Measurements from ENCODE around the gene THBS3. TPM values are rescaled to one million over a fixed set of nuclear protein-coding genes. Genes with fewer than 3 reads are reported as not detected.

The THBS3 gene
- total RNA-seq, 1 donor from 2014 or later = 15.3 TPM

GRCh38 chr1:155198547-155198906 is 9.2 kb downstream of the THBS3 start:
- Mint-ChIP-seq H3K4me1 (peaks cover 13% of the 10 kb centered on the region), H3K27ac (no peak overlapping the region), H3K27me3 (no peaks in the 10 kb centered on the region), H3K4me3 (no peak overlapping the region), H3K9me3 (no peaks in the 10 kb centered on the region), H3K36me3 (ENCODE audit: low read depth) (no peaks in the 10 kb centered on the region)
- no peak for DNase-seq
- intact Hi-C loops (cut with micrococcal nuclease) = no loop called here
- CTCF ChIA-PET = no interaction called here
- no peak for ATAC-seq (ENCODE audit: low read depth)
- POLR2A ChIA-PET = no interaction called here
- no peak for TF ChIP-seq CTCF (IDR thresholded peaks at IDR 0.05)

- no peak for TF ChIP-seq CTCF (IDR thresholded peaks at IDR 0.05)
- no peaks in the 10 kb centered on the region for H3K27me3 Mint-ChIP-seq
- CTCF ChIA-PET = no interaction called here
- no peaks in the 10 kb centered on the region for H3K9me3 Mint-ChIP-seq
- H3K4me3 Mint-ChIP-seq = no peak overlapping the region
- H3K27ac Mint-ChIP-seq = peak overlapping the region; percentile 14
- H3K4me1 Mint-ChIP-seq = peaks cover 18% of the 10 kb centered on the region
- POLR2A ChIA-PET = no interaction called here
- DNase-seq = no peak
- H3K36me3 Mint-ChIP-seq (ENCODE audit: low read depth) = no peaks in the 10 kb centered on the region
- ATAC-seq (ENCODE audit: low read depth) = no peak
- intact Hi-C loops (cut with micrococcal nuclease) = no loop called here
Measured at GRCh38 chr1:155197901-155198546, 9.7 kb downstream of the THBS3 start.

- DNase-seq = no peak
- Mint-ChIP-seq H3K9me3 (no peaks in the 10 kb centered on the region), H3K27me3 (no peaks in the 10 kb centered on the region), H3K27ac (no peak overlapping the region), H3K4me3 (no peak overlapping the region), H3K36me3 (ENCODE audit: low read depth) (no peaks in the 10 kb centered on the region), H3K4me1 (peaks cover 26% of the 10 kb centered on the region)
- POLR2A ChIA-PET = no interaction called here
- intact Hi-C loops (cut with micrococcal nuclease) = no loop called here
- CTCF ChIA-PET = no interaction called here
- no peak for TF ChIP-seq CTCF (IDR thresholded peaks at IDR 0.05)
- no peak for ATAC-seq (ENCODE audit: low read depth)
Measured at GRCh38 chr1:155196893-155197638, 10.6 kb downstream of the THBS3 start.

- DNase-seq (no peak), ATAC-seq (ENCODE audit: low read depth) (no peak)
- Mint-ChIP-seq H3K4me3 (no peak overlapping the region), H3K9me3 (no peaks in the 10 kb centered on the region), H3K27me3 (no peaks in the 10 kb centered on the region), H3K4me1 (peaks cover 28% of the 10 kb centered on the region), H3K27ac (no peak overlapping the region), H3K36me3 (ENCODE audit: low read depth) (no peaks in the 10 kb centered on the region)
- intact Hi-C loops (cut with micrococcal nuclease) = no loop called here
- CTCF ChIA-PET = interaction anchor here (1.0 kb wide), 1 partner anchor 11 kb away, joined by 4 read pairs; the partner anchor contains the start of gene THBS3
- no peak for TF ChIP-seq CTCF (IDR thresholded peaks at IDR 0.05)
- POLR2A ChIA-PET = interaction anchor here (0.7 kb wide), 1 partner anchor 47 kb away, joined by 3 read pairs; no protein-coding TSS in a partner anchor
Measured at GRCh38 chr1:155196103-155196892, 11.4 kb downstream of the THBS3 start.
